Hepatocyte (in vitro differentiated cells): ENCODE results near the gene RSAD1.

Source experiments
- CTCF ChIP-seq: fragments of 200-600 bp; sonication (generic); IDR thresholded peaks from 2 replicates; pipeline ENCODE4 v1.5.1; 2016; ENCODE audit warnings: antibody characterized with exemption, mild to moderate bottlenecking; ENCODE audit not compliant: poor library complexity
- EZH2 ChIP-seq: fragments of 200-600 bp; sonication (generic); IDR thresholded peaks from 2 replicates; pipeline ENCODE4 v1.6.1; 2016; ENCODE audit warnings: antibody characterized with exemption, mild to moderate bottlenecking, borderline replicate concordance
- EZH2phosphoT487 ChIP-seq: fragments of 200-600 bp; sonication (generic); IDR thresholded peaks from one replicate; pipeline ENCODE4 v1.6.1; 2018; ENCODE audit warnings: antibody characterized with exemption, mild to moderate bottlenecking, low read depth, moderate library complexity; ENCODE audit not compliant: unreplicated experiment, severe bottlenecking

- TF ChIP-seq CTCF = no peak
- TF ChIP-seq EZH2phosphoT487 = no peak
- no peak for TF ChIP-seq EZH2
Measured at GRCh38 chr17:50519141-50519834, 40.6 kb downstream of the RSAD1 start.
